ENCODE results near the gene MTUS2.

The MTUS2 gene

DNA sequence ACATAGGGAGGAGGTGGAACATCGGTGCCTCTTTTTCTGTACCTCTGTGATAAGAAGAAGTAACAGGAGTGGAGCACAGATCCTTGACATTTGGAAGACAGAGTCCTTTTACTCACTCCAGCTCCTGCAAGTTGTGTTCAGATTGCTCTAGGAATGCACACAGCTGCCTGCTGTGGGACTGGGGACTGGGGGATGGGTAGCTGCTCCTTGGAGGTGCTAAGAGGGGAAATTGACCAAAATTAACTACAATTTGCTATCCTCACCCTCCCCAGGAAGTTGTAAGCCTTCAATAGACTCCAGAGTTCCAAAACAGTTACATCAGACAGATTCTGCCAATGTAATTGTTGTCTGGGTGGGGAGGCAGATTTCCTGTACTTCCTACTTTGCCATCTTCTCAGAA is 317.9 kb downstream of the MTUS2 start:
- no peaks in the 10 kb centered on the region for H3K36me3 ChIP-seq
- no peak overlapping the region for H3K4me3 ChIP-seq (ENCODE audit: low read depth in 1 of 2, low read length in 1 of 2)
- no peaks in the 10 kb centered on the region for H3K9me3 ChIP-seq
- H3K4me1 ChIP-seq (ENCODE audit: control insufficient read depth in 1 of 2, insufficient read depth in 1 of 2, low read depth in 1 of 2, low read length in 1 of 2), result no peaks in the 10 kb centered on the region
- no peaks in the 10 kb centered on the region for H3K27me3 ChIP-seq
- H3K27ac ChIP-seq, result no peak overlapping the region
- TF ChIP-seq, protein P1, sequence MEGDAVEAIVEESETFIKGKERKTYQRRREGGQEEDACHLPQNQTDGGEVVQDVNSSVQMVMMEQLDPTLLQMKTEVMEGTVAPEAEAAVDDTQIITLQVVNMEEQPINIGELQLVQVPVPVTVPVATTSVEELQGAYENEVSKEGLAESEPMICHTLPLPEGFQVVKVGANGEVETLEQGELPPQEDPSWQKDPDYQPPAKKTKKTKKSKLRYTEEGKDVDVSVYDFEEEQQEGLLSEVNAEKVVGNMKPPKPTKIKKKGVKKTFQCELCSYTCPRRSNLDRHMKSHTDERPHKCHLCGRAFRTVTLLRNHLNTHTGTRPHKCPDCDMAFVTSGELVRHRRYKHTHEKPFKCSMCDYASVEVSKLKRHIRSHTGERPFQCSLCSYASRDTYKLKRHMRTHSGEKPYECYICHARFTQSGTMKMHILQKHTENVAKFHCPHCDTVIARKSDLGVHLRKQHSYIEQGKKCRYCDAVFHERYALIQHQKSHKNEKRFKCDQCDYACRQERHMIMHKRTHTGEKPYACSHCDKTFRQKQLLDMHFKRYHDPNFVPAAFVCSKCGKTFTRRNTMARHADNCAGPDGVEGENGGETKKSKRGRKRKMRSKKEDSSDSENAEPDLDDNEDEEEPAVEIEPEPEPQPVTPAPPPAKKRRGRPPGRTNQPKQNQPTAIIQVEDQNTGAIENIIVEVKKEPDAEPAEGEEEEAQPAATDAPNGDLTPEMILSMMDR (IDR thresholded peaks at IDR 0.05), result no peak

DNA sequence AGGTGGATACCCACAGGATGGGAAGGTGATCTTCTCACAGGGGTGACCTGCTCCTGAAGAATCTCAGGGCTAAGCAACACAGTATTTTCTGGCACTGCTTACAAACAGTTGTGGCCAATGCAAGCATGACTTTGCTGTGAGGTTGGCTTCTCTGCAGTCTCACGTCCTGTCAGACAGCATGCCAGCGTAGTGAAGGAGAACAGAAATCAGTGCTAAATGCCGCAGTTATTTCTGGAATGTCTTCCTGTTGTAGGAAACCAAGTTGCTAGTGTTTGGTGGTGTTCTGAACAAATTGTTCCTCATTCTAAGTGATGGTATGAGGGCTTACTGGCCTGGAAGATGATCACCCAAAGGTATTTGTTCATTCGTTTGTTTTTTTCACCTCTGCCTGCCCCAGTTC is 320.1 kb downstream of the MTUS2 start:
- H3K27me3 ChIP-seq, result no peaks in the 10 kb centered on the region
- H3K36me3 ChIP-seq, result no peaks in the 10 kb centered on the region
- H3K9me3 ChIP-seq, result no peaks in the 10 kb centered on the region
- no peak overlapping the region for H3K4me3 ChIP-seq (ENCODE audit: low read depth in 1 of 2, low read length in 1 of 2)
- no peaks in the 10 kb centered on the region for H3K4me1 ChIP-seq (ENCODE audit: control insufficient read depth in 1 of 2, insufficient read depth in 1 of 2, low read depth in 1 of 2, low read length in 1 of 2)
- TF ChIP-seq, protein P1 (IDR thresholded peaks at IDR 0.05), result no peak
- no peak overlapping the region for H3K27ac ChIP-seq

DNA sequence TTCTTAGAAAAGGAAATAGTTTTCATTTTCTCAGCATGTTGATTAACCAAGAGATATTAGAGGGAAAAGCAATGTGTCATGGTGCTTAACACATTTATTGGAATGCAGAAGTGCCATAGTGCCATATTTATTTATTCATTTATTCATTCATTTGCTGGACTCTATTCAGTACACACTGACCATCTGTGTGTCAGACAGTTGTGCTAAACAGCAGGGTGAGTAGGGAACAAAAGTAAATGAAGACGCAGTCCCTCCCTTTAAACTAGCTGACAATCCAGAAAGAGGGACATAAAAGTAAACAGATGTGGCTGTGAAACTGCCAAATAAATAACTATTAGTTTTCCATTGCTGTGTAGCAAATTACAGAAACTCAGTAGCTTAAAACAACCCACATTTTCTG is 323.7 kb downstream of the MTUS2 start:
- no peak overlapping the region for H3K27ac ChIP-seq
- H3K36me3 ChIP-seq, result no peaks in the 10 kb centered on the region
- H3K4me1 ChIP-seq (ENCODE audit: control insufficient read depth in 1 of 2, insufficient read depth in 1 of 2, low read depth in 1 of 2, low read length in 1 of 2), result no peaks in the 10 kb centered on the region
- no peaks in the 10 kb centered on the region for H3K9me3 ChIP-seq
- H3K27me3 ChIP-seq, result no peaks in the 10 kb centered on the region
- no peak overlapping the region for H3K4me3 ChIP-seq (ENCODE audit: low read depth in 1 of 2, low read length in 1 of 2)
- TF ChIP-seq, protein P1 (IDR thresholded peaks at IDR 0.05), result no peak

DNA sequence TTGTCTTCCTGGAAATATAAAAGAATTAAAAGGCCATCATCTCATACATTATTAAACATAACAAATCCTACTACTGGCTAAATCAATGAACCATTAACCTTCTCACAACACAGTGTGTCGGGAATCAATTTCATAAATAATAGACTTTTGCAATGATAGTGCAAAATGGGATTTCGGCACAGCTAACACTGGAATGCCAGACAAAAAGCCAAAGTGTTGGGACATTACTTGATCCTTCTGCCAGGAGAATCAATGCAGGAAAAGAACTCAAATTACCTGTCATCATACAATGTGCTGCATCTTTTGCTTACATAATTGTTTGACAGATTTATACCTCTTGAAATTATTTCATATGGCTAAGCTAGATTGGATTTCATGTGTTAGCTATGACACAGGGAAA is 334.3 kb downstream of the MTUS2 start:
- TF ChIP-seq, protein P1 (IDR thresholded peaks at IDR 0.05), result no peak
- H3K36me3 ChIP-seq, result no peaks in the 10 kb centered on the region
- H3K27ac ChIP-seq, result no peak overlapping the region
- H3K4me3 ChIP-seq (ENCODE audit: low read depth in 1 of 2, low read length in 1 of 2), result no peak overlapping the region
- no peaks in the 10 kb centered on the region for H3K27me3 ChIP-seq
- no peaks in the 10 kb centered on the region for H3K4me1 ChIP-seq (ENCODE audit: control insufficient read depth in 1 of 2, insufficient read depth in 1 of 2, low read depth in 1 of 2, low read length in 1 of 2)
- H3K9me3 ChIP-seq, result no peaks in the 10 kb centered on the region

DNA sequence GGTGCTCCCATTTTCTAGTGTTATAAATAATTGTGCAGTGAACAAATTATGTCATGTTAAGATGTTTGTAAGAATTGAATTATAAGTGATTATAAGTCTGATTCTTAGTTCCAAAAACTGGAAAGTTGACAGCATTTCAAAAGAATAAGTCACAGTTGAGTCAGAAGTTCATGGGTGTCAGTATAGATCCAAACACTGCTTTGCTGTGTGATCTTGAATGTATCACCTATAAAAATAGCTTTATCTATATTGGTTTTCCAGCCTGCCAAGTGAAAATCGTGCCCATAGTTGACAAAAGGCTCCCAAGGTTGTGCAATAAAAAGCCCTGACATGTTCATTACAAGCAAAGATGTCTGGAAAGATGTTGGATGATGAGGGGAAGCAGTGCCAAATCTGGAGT is 336.0 kb downstream of the MTUS2 start:
- Histone ChIP-seq H3K36me3 (no peaks in the 10 kb centered on the region), H3K27ac (no peak overlapping the region), H3K4me1 (ENCODE audit: control insufficient read depth in 1 of 2, insufficient read depth in 1 of 2, low read depth in 1 of 2, low read length in 1 of 2) (no peaks in the 10 kb centered on the region), H3K9me3 (no peaks in the 10 kb centered on the region), H3K4me3 (ENCODE audit: low read depth in 1 of 2, low read length in 1 of 2) (no peak overlapping the region), H3K27me3 (no peaks in the 10 kb centered on the region)
- TF ChIP-seq, protein P1 (IDR thresholded peaks at IDR 0.05), result no peak

DNA sequence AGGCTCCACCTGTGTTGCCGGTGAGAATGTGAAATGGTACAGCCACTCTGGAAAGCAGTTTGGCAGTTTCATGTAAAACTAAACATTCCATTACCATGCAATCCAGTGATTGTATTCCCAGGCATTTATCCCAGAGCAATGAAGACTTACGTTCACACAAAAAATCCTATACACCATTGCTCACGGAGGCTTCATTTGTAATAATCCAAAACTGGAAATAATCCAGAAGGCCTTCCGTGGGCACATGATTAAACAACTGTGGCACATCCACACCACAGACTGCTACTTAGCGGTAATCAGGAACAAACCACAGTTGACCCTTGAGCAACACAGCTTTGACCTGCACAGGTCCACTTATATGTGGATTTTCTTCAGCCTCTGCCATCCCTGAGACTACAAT is 339.7 kb downstream of the MTUS2 start:
- no peaks in the 10 kb centered on the region for H3K4me1 ChIP-seq (ENCODE audit: control insufficient read depth in 1 of 2, insufficient read depth in 1 of 2, low read depth in 1 of 2, low read length in 1 of 2)
- no peaks in the 10 kb centered on the region for H3K9me3 ChIP-seq
- H3K27ac ChIP-seq, result no peak overlapping the region

More for the DNA sequence above, 339.7 kb downstream of the MTUS2 start:
- Histone ChIP-seq H3K4me3 (ENCODE audit: low read depth in 1 of 2, low read length in 1 of 2) (no peak overlapping the region), H3K36me3 (no peaks in the 10 kb centered on the region), H3K27me3 (no peaks in the 10 kb centered on the region)
- TF ChIP-seq, protein P1 (IDR thresholded peaks at IDR 0.05), result no peak
